ENCODE measurements around the gene DPYSL5.

Gene DPYSL5

DNA sequence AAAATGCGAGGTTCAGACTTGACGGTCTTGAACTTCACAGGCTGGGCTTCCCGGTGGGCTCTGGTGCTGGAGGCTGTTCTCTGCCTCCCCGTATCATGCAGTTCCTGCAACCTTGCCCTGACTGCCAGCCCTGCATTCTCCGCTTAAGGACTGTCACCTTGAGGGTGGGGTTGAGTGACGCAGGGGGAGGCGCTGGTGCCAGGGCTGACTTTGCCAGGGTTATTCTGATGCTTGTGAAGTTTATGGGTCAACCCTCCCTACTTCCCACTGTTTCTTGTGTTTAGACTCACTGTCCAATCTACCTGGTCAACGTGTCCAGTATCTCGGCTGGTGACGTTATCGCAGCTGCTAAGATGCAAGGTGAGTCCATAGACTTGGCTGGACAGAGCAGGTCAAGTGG, 85.0 kb downstream of the DPYSL5 start:
- Histone ChIP-seq H3K36me3 (ENCODE audit: control insufficient read depth, insufficient read depth, low read length) (no peaks in the 10 kb centered on the region), H3K27ac (ENCODE audit: low read depth, low read length, severe bottlenecking) (no peak overlapping the region), H3K4me1 (ENCODE audit: control insufficient read depth, insufficient read depth, low read length, poor library complexity, severe bottlenecking) (no peaks in the 10 kb centered on the region), H3K9me3 (ENCODE audit: control insufficient read depth, low read length) (no peaks in the 10 kb centered on the region), H3K4me3 (ENCODE audit: extremely low read depth, insufficient read depth, low read length, poor library complexity, severe bottlenecking) (no peak overlapping the region)
- 85% methylated on average over 5 to 8 of the region's 11 CpGs for WGBS, 2 experiments (ENCODE audit: insufficient coverage in 2 of 2)

DNA sequence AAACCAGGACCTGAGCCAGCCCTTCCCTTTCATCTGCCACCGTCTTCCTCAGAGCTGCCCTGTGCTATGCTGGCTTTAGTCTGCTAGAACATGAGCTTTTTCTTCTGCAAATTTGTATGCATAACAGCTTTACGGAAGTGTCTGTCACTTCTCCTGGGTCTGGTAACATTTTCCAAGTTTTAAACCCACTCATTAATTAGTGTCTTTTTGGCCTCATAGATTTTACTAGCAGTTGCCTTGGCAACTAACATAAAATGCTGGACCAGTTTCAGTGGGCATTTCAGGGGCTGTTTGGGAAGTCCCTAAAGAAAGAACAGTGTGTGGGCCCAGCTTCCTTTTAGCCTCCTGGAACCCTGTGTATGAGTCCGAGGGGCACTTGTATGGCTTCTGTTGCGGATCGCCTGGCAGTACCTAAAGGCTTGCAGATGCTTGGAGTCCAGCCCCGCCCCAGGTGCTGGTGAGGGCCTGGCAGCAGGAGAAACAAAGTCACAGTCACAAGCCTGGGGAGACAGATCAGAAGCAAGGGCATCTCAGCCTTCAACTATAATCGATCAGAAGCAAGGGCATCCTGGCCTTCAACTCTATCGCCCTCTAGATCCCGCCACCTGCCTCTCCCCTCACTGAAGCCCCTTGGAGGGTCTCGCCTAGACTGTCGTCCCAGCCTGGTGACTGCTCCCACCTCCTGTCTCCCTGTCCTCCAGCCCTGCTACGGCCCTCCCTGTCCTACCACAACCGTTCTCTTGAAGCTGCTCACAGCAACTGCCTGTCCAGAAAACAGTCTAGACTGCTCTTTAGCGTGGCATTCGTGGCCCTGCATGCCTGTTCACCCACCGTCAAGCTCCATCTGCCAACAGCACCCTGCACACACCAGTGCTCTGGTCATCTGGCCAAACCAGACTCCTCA, 85.8 kb downstream of the DPYSL5 start:
- Histone ChIP-seq H3K9me3 (ENCODE audit: control insufficient read depth, low read length) (no peaks in the 10 kb centered on the region), H3K4me3 (ENCODE audit: extremely low read depth, insufficient read depth, low read length, poor library complexity, severe bottlenecking) (no peak overlapping the region), H3K36me3 (ENCODE audit: control insufficient read depth, insufficient read depth, low read length) (no peaks in the 10 kb centered on the region), H3K4me1 (ENCODE audit: control insufficient read depth, insufficient read depth, low read length, poor library complexity, severe bottlenecking) (peaks cover 3% of the 10 kb centered on the region), H3K27ac (ENCODE audit: low read depth, low read length, severe bottlenecking) (no peak overlapping the region)
- 90 to 93% methylated on average over 15 to 16 of the region's 16 CpGs for WGBS, 2 experiments (ENCODE audit: insufficient coverage in 2 of 2)

DNA sequence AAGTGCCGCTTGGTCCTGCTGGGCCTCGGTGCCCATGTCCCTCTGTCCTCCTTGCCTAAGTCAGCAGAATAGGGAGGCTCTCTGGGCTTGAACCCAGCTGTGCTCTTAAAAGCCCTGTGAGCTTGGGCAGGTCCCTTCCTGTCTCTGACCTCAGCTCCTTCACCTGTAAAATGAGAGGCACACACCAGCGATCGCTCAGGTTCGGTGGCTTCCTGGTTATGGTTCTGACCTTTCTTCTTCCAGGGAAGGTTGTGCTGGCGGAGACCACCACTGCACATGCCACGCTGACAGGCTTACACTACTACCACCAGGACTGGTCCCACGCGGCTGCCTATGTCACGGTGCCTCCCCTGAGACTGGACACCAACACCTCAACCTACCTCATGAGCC, 86.4 kb downstream of the DPYSL5 start:
- 97 to 100% methylated on average over 5 to 8 of the region's 10 CpGs for WGBS, 2 experiments (ENCODE audit: insufficient coverage in 2 of 2)
- Histone ChIP-seq H3K4me1 (ENCODE audit: control insufficient read depth, insufficient read depth, low read length, poor library complexity, severe bottlenecking) (peaks cover 3% of the 10 kb centered on the region), H3K4me3 (ENCODE audit: extremely low read depth, insufficient read depth, low read length, poor library complexity, severe bottlenecking) (no peak overlapping the region), H3K36me3 (ENCODE audit: control insufficient read depth, insufficient read depth, low read length) (no peaks in the 10 kb centered on the region), H3K9me3 (ENCODE audit: control insufficient read depth, low read length) (no peaks in the 10 kb centered on the region), H3K27ac (ENCODE audit: low read depth, low read length, severe bottlenecking) (no peak overlapping the region)

DNA sequence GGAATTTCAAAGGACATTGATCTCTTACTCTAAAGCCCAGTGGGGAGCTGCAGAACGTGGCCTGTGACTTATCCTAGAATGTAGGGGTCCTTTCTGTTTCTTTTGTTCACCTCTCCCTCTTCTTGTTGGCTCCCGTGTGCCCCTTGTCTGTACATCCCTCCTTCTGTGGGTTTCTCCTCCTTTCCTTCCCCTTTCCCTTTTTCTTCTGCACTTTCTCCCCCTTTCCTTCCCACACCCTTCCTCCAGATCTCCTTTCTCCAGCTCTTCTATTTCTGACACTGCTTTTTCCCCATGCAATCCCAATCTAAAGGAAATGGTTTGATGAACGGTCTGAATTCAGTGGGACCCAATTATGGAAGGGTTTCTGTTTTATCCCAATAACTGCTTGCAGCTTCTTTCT, 87.1 kb downstream of the DPYSL5 start:
- H3K27ac ChIP-seq (ENCODE audit: low read depth, low read length, severe bottlenecking): no peak overlapping the region
- 53 to 56% methylated on average over 2 of the region's 3 CpGs for WGBS, 2 experiments (ENCODE audit: insufficient coverage in 2 of 2)
- H3K4me1 ChIP-seq (ENCODE audit: control insufficient read depth, insufficient read depth, low read length, poor library complexity, severe bottlenecking): peaks cover 3% of the 10 kb centered on the region
- no peaks in the 10 kb centered on the region for H3K36me3 ChIP-seq (ENCODE audit: control insufficient read depth, insufficient read depth, low read length)
- H3K9me3 ChIP-seq (ENCODE audit: control insufficient read depth, low read length): no peaks in the 10 kb centered on the region
- H3K4me3 ChIP-seq (ENCODE audit: extremely low read depth, insufficient read depth, low read length, poor library complexity, severe bottlenecking): no peak overlapping the region

DNA sequence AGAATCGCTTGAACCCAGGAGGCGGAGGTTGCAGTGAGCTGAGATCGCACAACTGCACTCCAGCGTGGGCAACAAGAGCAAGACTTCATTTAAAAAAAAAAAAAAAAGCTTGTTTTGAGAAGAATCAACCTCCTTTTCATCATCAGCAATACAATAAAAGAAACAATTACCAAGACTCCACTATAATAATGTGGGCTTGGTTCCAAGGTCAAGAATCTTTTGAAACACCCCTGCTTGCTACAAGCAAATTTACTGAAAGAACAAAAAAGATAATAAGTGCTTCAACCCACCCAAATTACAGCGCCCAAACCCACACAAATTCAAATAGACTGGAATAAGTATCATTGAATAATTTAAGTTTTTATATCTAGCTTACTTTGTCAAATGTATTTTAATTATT, 88.9 kb downstream of the DPYSL5 start:
- no peak overlapping the region for H3K27ac ChIP-seq (ENCODE audit: low read depth, low read length, severe bottlenecking)
- 71% methylated on average over 2 of the region's 5 CpGs; no CpG with 5 or more reads in 1 of the 2 experiments for WGBS, 2 experiments (ENCODE audit: insufficient coverage in 2 of 2)
- H3K36me3 ChIP-seq (ENCODE audit: control insufficient read depth, insufficient read depth, low read length): no peaks in the 10 kb centered on the region
- no peak overlapping the region for H3K4me3 ChIP-seq (ENCODE audit: extremely low read depth, insufficient read depth, low read length, poor library complexity, severe bottlenecking)
- H3K9me3 ChIP-seq (ENCODE audit: control insufficient read depth, low read length): no peaks in the 10 kb centered on the region
- H3K4me1 ChIP-seq (ENCODE audit: control insufficient read depth, insufficient read depth, low read length, poor library complexity, severe bottlenecking): peaks cover 3% of the 10 kb centered on the region

DNA sequence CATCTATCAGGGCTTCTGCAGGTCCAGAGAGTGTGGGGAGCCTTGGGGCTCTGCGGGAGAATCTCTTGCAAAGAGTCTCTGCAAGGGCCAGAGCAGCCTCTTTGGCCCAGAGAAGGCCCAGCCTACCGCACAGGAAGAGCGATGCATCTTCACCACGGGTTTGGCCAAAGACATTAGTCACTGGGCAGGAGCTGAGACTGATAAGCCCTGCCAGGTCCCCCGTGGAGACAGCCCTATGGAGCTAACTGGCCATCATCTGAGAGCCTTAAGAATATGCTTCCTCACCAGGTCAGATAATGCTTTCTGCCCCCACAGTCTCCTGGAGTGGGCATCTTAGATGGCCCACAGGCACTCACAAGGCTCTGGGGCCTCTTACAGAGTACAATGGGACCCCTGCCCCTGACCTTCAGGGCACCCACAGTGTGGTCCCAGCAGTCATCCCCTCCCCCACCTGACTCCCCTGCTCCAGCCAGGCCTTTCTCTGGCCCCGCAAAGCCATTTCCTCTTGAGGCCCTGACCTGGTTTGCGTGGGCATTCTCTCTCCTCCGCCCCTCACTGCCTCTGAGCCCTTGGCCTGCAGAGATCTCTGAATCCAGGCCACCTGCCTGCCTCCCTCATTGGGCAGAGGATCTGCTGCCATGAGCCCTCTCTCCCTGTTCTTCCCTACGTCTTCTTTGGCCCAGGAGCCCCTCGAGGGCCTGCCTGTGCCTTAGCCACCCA, 90.6 kb downstream of the DPYSL5 start:
- Histone ChIP-seq H3K4me1 (ENCODE audit: control insufficient read depth, insufficient read depth, low read length, poor library complexity, severe bottlenecking) (peaks cover 3% of the 10 kb centered on the region), H3K36me3 (ENCODE audit: control insufficient read depth, insufficient read depth, low read length) (no peaks in the 10 kb centered on the region), H3K4me3 (ENCODE audit: extremely low read depth, insufficient read depth, low read length, poor library complexity, severe bottlenecking) (no peak overlapping the region), H3K27ac (ENCODE audit: low read depth, low read length, severe bottlenecking) (no peak overlapping the region), H3K9me3 (ENCODE audit: control insufficient read depth, low read length) (no peaks in the 10 kb centered on the region)
- 82 to 91% methylated on average over 8 to 10 of the region's 10 CpGs for WGBS, 2 experiments (ENCODE audit: insufficient coverage in 2 of 2)

DNA sequence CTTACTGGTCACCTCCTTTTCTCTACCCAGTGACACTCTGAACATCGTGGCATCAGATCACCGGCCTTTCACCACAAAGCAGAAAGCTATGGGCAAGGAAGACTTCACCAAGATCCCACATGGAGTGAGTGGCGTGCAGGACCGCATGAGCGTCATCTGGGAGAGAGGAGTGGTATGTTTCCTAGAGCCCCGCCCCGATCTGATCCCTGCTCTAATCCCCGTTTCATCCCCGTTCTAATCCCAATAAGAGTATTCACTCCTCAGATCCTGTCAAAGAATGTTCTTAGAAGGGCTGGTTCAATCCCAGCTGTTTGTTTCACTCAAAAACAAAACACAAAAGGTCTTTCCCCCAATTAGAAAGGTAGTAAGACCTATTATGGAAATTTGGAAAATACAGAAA, 92.1 kb downstream of the DPYSL5 start:
- H3K36me3 ChIP-seq (ENCODE audit: control insufficient read depth, insufficient read depth, low read length): no peaks in the 10 kb centered on the region
- H3K27ac ChIP-seq (ENCODE audit: low read depth, low read length, severe bottlenecking): no peak overlapping the region

DNA sequence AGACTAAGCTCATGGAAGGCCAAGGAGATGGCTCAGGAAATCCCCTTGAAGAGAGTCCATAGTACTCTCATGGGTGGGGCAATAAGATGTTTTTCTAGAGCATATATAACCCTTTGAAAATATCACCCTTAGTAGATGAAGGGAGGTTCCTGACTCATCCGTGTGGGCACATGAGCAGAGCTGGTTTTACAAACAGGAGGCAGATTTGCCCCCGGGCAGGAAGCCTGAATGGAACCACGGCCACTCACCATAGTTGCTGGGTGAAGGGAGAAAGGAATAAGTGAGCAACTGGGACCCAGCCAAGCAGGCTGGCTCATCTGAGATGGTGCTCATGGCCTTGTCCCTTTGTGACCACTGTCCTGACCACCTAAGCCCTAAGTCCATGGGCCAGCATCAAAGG, 93.6 kb downstream of the DPYSL5 start:
- 87 to 89% methylated on average over 3 of the region's 3 CpGs for WGBS, 2 experiments (ENCODE audit: insufficient coverage in 2 of 2)
- H3K4me1 ChIP-seq (ENCODE audit: control insufficient read depth, insufficient read depth, low read length, poor library complexity, severe bottlenecking): peaks cover 8% of the 10 kb centered on the region
- no peak overlapping the region for H3K27ac ChIP-seq (ENCODE audit: low read depth, low read length, severe bottlenecking)
- no peak overlapping the region for H3K4me3 ChIP-seq (ENCODE audit: extremely low read depth, insufficient read depth, low read length, poor library complexity, severe bottlenecking)
- no peaks in the 10 kb centered on the region for H3K9me3 ChIP-seq (ENCODE audit: control insufficient read depth, low read length)
- no peaks in the 10 kb centered on the region for H3K36me3 ChIP-seq (ENCODE audit: control insufficient read depth, insufficient read depth, low read length)

More for the DNA sequence above, 92.1 kb downstream of the DPYSL5 start:
- Histone ChIP-seq H3K9me3 (ENCODE audit: control insufficient read depth, low read length) (no peaks in the 10 kb centered on the region), H3K4me1 (ENCODE audit: control insufficient read depth, insufficient read depth, low read length, poor library complexity, severe bottlenecking) (peaks cover 3% of the 10 kb centered on the region), H3K4me3 (ENCODE audit: extremely low read depth, insufficient read depth, low read length, poor library complexity, severe bottlenecking) (no peak overlapping the region)
- WGBS, 2 experiments (ENCODE audit: insufficient coverage in 2 of 2): 98 to 100% methylated on average over 2 to 6 of the region's 9 CpGs

DNA sequence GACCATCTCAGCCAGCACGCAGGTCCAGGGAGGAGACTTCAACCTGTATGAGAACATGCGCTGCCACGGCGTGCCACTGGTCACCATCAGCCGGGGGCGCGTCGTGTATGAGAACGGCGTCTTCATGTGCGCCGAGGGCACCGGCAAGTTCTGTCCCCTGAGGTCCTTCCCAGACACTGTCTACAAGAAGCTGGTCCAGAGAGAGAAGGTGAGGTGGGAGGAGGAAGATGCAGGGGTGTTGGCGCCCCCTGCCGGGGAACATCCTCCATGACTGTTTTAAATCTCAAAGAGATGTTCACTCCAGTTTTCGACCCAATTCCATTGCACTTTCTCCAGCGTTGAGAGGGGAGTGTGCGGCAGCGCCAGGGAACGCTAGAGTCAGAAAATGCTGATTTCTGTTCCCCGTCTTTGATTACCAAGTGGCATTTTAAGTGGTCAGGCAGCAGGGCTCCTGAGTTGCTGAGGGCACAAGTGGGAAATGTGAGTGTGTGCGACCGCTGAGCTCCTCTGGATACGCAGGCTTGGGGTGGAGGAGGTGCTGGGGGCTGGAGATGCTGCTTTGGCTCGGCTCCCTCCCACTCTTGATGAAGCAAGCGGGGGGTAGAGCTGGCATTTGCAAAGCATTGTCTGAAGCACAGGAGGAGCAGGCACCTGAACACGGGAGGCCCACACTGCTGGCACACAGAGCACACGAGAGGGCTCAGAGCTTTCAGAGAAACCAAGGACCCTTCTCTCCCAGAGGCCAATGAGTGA, 94.8 kb downstream of the DPYSL5 start:
- 26 to 29% methylated on average over 18 to 24 of the region's 28 CpGs for WGBS, 2 experiments (ENCODE audit: insufficient coverage in 2 of 2)

DNA sequence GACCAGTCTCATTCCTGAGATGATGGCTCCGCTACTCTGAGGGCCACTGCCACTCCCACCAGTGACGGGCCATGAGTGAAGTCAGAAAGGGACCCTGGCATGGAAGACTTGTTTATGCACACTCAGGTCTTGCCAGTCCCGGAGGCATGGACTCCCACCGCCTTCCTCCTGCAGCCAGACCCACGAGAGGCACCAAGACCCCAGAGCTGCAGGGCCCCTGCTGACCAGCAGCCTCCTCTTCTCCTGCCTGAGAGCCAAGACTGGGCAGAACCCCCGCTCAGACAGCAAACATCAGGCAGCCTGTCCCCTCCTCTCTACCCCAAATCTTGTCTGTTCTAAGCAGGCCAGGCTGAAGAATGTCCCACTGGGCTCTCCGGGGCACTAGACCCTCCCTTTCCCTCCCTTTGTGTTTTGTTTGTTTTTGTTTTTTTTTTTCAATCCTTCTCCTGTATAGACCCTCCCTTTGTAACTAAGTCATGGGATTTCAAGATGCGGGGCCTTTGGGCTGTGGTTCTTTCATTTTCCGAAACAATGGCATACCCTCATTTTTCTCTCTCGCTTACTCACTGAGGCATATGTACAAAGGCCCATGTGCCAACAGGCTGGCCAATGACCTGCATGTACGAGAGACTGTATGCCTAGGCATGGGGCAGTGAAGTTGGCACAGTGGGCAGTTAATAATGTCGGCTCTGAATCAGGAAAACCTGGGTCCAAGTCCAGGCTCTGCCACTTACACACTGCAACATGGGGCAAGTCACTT, 98.2 kb downstream of the DPYSL5 start:
- 80 to 89% methylated on average over 9 to 10 of the region's 12 CpGs for WGBS, 2 experiments (ENCODE audit: insufficient coverage in 2 of 2)
- peaks cover 13% of the 10 kb centered on the region for H3K4me1 ChIP-seq (ENCODE audit: control insufficient read depth, insufficient read depth, low read length, poor library complexity, severe bottlenecking)
- no peak overlapping the region for H3K27ac ChIP-seq (ENCODE audit: low read depth, low read length, severe bottlenecking)
- no peak overlapping the region for H3K4me3 ChIP-seq (ENCODE audit: extremely low read depth, insufficient read depth, low read length, poor library complexity, severe bottlenecking)
- no peaks in the 10 kb centered on the region for H3K36me3 ChIP-seq (ENCODE audit: control insufficient read depth, insufficient read depth, low read length)
- no peaks in the 10 kb centered on the region for H3K9me3 ChIP-seq (ENCODE audit: control insufficient read depth, low read length)

More for the DNA sequence above, 94.8 kb downstream of the DPYSL5 start:
- Histone ChIP-seq H3K9me3 (ENCODE audit: control insufficient read depth, low read length) (no peaks in the 10 kb centered on the region), H3K4me3 (ENCODE audit: extremely low read depth, insufficient read depth, low read length, poor library complexity, severe bottlenecking) (no peak overlapping the region), H3K4me1 (ENCODE audit: control insufficient read depth, insufficient read depth, low read length, poor library complexity, severe bottlenecking) (peaks cover 16% of the 10 kb centered on the region), H3K27ac (ENCODE audit: low read depth, low read length, severe bottlenecking) (no peak overlapping the region), H3K36me3 (ENCODE audit: control insufficient read depth, insufficient read depth, low read length) (no peaks in the 10 kb centered on the region)

Measured in mesodermal cell (in vitro differentiated cells).